Adrenal gland (tissue), 5 donors: Measurements from ENCODE around the gene UBE2E2.

ENCODE experiments used
- CTCF ChIP-seq, 6 experiments: fragments of 450-650 bp in 4 of 6; fragments of 200-600 bp in 2 of 6; sonication (generic) in 1 of 6; IDR thresholded peaks; 1 replicate in 5 of 6; 2 replicates in 1 of 6; pipeline versions ENCODE4 v1.5.1 to v1.8.0; 2016 to 2021; ENCODE audit warnings: antibody characterized with exemption in 6 of 6, mild to moderate bottlenecking in 2 of 6, moderate library complexity in 1 of 6
- POLR2A ChIP-seq, 2 donors: fragments of 450-650 bp; IDR thresholded peaks; one replicate each; pipeline ENCODE4 v1.6.1; 2017; ENCODE audit warnings: antibody characterized with exemption in 2 of 2, mild to moderate bottlenecking in 2 of 2, moderate library complexity in 1 of 2
- donor health status: DM: no; HTN: no; CAD: no.

- TF ChIP-seq CTCF (IDR thresholded peaks at IDR 0.05) (no peak), POLR2A (IDR thresholded peaks at IDR 0.05) (no peak)
Observed at GRCh38 chr3:23263796-23264195, 60.7 kb downstream of the UBE2E2 start.
